K562 (cell line): ENCODE data around the gene EXOC4.

ENCODE experiments used
- CREB1 ChIP-seq, 2 experiments: sonication (generic) in 1 of 2; formaldehyde crosslinking in 1 of 2; IDR thresholded peaks; 2 replicates each; pipeline versions ENCODE4 v1.6.1 to v1.8.0; 2012 to 2022; ENCODE audit warnings: inconsistent platforms in 1 of 2, mild to moderate bottlenecking in 1 of 2, missing genetic modification reagents in 1 of 2, moderate library complexity in 1 of 2
- CTCF ChIP-seq, 3 experiments: IDR thresholded peaks in 2 of 3; conservative IDR thresholded peaks in 1 of 3; 2 replicates each; pipeline ENCODE4 v1.5.1; 2011 to 2012; ENCODE audit warnings: low read length in 3 of 3, mild to moderate bottlenecking in 3 of 3, control low read depth in 2 of 3, improper control_type of control experiment in 1 of 3, inconsistent platforms in 1 of 3, low read depth in 1 of 3, mixed read lengths in 1 of 3, moderate library complexity in 1 of 3; ENCODE audit not compliant: insufficient read depth in 2 of 3
- EZH2 ChIP-seq: IDR thresholded peaks from 2 replicates; pipeline ENCODE4 v1.6.1; 2012; ENCODE audit warnings: low read depth, mild to moderate bottlenecking, inconsistent platforms, low read length, borderline replicate concordance
- FOXP4 ChIP-seq: sonication (generic); formaldehyde crosslinking; IDR thresholded peaks from 2 replicates; pipeline ENCODE4 v1.8.0; 2022; ENCODE audit warnings: mild to moderate bottlenecking, missing genetic modification reagents, borderline replicate concordance
- NFRKB ChIP-seq: fragments of 450-650 bp; IDR thresholded peaks from 2 replicates; pipeline ENCODE4 v1.6.1; 2016; ENCODE audit warnings: low read depth
- POLR2A ChIP-seq: fragments of 450-650 bp; conservative IDR thresholded peaks from 2 replicates; pipeline ENCODE4 v1.6.1; 2016
- POLR3A ChIP-seq: IDR thresholded peaks from 2 replicates; pipeline ENCODE4 v1.6.1; 2011; ENCODE audit warnings: borderline replicate concordance, mild to moderate bottlenecking, moderate library complexity; ENCODE audit not compliant: insufficient read length, insufficient read depth; ENCODE audit errors: extremely low read depth
- ZNF121 ChIP-seq: sonication (generic); formaldehyde crosslinking; conservative IDR thresholded peaks from 2 replicates; pipeline ENCODE4 v1.8.0; 2022; ENCODE audit warnings: missing genetic modification reagents
- ZNF280B ChIP-seq: fragments of 250-450 bp; sonication (Bioruptor Pico); IDR thresholded peaks from 2 replicates; pipeline ENCODE4 v1.5.1; 2021; ENCODE audit warnings: mild to moderate bottlenecking
- ZNF282 ChIP-seq: sonication (generic); formaldehyde crosslinking; IDR thresholded peaks from 2 replicates; pipeline ENCODE4 v1.8.1; 2023; ENCODE audit warnings: missing genetic modification reagents
- TF ChIP-seq, protein P1 (sequence below): sonication (generic); formaldehyde crosslinking; IDR thresholded peaks from 2 replicates; pipeline ENCODE4 v1.8.1; 2023; ENCODE audit warnings: mild to moderate bottlenecking, missing genetic modification reagents, moderate library complexity

- TF ChIP-seq, protein P1, sequence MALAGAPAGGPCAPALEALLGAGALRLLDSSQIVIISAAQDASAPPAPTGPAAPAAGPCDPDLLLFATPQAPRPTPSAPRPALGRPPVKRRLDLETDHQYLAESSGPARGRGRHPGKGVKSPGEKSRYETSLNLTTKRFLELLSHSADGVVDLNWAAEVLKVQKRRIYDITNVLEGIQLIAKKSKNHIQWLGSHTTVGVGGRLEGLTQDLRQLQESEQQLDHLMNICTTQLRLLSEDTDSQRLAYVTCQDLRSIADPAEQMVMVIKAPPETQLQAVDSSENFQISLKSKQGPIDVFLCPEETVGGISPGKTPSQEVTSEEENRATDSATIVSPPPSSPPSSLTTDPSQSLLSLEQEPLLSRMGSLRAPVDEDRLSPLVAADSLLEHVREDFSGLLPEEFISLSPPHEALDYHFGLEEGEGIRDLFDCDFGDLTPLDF (CRISPR knock-in tag) = no peak
- TF ChIP-seq ZNF280B (no peak), EZH2 (no peak), ZNF282 (CRISPR knock-in tag) (no peak), POLR3A (no peak), CTCF (IDR thresholded peaks at IDR 0.05 in 2 of 3, conservative IDR thresholded peaks at IDR 0.05 in 1 of 3; ENCODE audit: insufficient read depth in 2 of 3, low read depth in 1 of 3, low read length in 3 of 3) (no peak), ZNF121 (CRISPR knock-in tag) (no peak), NFRKB (no peak), CREB1 (IDR thresholded peaks at IDR 0.05) (no peak), CREB1 (CRISPR knock-in tag; IDR thresholded peaks at IDR 0.05) (no peak), FOXP4 (CRISPR knock-in tag) (no peak), POLR2A (no peak)
Measured at GRCh38 chr7:133355822-133356221, 102.9 kb downstream of the EXOC4 start.
